Measurements from ENCODE around the gene DSN1.
A peak's percentile ranks its signal among the peaks of the same experiment; 100 is the strongest.

DSN1 gene

DNA sequence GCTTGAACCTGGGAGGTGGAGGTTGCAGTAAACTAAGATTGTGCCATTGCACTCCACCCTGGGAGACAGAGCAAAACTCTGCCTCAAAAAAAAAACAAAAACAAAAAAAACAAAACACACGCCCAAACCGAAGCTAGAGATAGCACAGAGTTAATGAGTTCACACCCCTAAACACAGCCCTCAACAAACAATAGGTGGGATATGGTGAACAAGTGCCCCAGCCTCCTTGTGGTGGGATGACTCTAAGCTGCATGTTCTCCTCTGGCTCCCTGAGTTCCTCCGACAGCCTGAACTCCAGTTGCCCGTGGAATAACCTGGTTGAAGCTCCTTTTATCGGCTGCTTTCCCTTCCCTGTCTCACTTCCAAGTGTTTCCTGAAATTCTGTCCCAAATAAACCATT lies 22.1 kb upstream of the DSN1 start:
- DNase-seq (ENCODE audit: low spot score): no peak

DNA sequence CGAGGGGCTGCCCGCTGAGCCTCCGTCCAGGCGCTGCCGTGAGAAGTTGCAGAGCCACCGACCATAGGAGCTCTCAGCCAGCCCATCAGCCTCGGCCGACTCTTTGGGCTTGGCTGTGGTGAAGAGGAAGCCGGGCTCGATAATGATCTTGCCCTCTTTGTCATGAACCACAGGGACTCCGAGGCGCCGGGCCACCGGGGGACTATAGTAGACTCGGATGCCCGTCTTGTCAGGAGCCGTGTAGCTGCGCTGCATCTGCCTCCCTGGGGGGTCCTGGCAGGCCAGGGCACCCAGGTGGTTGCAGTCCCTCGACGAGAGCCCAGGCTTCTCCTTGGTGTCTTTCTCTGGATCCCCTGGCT lies 20.5 kb upstream of the DSN1 start:
- no peak for DNase-seq (ENCODE audit: low spot score)

DNA sequence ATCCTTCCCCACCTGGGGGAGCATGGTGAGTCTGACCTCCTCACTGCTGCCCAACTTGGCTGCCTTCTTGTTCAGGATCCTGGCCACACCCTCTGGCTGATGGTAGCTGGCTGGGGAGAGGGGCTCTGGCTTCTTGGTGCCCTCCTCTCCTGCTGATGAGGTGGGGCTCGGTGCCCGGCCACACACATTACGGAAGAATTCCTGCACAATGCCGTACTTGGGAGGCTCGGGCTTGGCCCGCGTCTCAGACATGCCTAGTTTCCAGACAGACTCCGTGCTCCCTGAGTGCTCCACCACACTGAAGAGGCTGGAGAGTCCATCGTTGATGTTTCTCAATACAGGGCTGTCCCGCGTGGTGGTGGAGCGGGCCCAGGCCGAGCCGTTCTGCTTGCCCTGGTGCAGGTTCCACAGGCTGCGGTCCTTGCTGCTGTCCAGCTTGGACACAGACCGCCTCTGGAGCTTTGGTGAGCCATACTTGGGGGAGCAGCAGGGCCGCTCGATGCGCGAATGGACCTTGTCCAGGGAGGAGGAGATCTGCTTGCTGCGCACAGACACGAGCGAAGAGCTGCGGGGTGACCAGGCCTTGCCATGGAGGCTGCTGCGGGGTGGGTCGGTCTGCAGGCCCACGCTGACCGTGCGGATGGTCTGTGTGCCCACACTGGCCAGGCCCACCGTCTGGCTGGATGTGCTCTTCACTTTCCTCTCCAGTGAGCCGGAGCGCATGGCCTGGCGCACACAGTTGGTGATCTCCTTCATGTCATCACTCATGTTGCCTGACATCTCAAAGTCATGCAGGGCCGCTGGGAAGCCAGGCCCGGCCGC lies 19.9 kb upstream of the DSN1 start:
- no peak for DNase-seq (ENCODE audit: low spot score)

DNA sequence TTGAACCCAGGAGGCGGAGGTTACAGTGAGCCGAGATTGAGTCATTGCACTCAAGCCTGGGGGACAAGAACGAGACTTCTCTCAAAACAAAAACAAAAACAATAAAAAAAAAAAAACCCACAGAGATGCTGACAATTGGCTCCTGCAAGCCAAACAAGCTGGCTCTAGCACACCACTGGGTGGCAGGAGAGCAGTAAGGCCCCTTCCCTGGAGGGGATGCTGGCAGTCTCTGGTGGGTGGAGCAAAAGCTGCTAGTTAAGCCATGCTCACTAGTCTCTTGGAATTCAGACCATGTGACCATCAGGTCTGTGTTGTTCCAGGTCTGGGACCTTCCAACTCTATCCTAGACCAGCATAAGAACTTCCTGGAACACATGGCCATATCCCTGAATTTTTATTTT lies 18.9 kb upstream of the DSN1 start:
- DNase-seq (ENCODE audit: low spot score): peak; percentile 67

DNA sequence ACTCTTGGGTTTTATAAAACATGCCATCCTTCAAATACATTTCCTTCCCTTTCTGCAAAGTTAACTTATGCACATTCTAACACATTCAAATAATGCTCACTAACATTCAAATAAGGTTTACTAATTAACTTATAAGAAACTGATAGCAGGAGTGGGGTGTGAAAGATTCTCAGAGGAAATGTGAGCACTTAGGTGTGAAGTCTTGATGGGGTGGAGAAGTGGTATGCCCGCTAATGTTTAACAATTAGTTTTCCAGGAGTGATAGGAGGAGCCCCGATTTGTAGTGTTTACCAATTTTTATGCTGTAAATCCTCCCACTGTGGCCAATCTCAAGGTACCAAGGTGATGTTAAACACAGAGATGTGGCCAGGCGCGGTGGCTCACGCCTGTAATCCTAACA lies 18.3 kb upstream of the DSN1 start:
- no peak for DNase-seq (ENCODE audit: low spot score)

DNA sequence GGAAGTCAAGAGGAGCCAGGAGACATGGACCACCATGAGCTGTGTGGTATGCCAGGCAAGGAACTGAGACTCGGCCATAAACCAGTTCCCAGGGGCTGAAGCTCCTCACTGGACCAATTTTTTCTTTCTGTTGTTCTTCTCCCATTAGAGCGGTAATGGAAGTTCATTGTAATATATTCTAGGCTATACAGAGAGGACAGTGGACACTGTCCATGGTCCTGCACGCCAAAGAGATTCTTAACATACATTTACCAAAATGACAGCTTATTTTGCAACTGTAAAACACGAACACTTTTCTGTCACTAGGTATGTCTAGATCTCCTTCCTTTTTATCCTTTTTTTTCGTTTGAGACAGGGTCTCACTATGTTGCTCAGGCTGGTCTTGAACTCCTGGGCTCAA lies 13.1 kb upstream of the DSN1 start:
- DNase-seq (ENCODE audit: low spot score): no peak

DNA sequence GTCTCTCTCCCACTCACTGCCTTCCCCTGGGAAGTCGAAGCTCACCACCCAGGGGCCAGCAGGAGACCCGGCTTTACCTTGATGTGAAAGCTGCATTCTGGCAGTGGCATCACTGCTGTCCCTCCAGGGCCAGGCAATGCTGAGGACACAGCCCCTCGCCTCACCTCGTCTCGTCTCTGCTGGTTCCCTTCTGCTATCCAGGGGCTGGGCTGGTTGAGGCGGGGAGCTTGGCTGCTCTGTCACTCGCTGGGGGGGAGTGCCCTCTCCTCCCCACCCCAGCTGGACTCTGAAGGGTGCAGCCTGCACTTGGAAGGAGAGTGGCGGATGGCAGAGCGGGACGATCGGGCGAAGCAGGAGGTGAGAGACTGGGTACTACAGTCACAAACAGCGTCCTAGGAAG lies 12.7 kb upstream of the DSN1 start:
- DNase-seq (ENCODE audit: low spot score): no peak

DNA sequence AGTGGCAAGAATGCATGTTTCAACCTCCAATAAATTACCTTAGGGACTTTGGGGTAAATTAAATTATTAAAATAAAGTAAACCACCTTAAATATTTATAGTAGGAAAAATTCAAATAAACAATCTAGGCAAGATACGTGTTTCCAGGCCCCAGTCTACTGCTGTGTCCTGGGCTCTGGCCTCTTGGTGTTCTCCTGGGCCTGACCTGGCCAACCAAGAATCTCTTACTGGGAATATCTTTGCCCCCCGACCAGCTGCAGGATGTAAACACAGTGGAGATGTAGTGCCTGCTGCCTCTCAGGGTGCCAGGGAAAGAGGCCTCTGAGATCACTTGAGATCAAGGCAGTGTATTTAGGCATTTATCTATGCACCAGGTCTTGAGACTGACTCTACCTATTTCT lies 11.7 kb upstream of the DSN1 start:
- DNase-seq (ENCODE audit: low spot score): no peak

DNA sequence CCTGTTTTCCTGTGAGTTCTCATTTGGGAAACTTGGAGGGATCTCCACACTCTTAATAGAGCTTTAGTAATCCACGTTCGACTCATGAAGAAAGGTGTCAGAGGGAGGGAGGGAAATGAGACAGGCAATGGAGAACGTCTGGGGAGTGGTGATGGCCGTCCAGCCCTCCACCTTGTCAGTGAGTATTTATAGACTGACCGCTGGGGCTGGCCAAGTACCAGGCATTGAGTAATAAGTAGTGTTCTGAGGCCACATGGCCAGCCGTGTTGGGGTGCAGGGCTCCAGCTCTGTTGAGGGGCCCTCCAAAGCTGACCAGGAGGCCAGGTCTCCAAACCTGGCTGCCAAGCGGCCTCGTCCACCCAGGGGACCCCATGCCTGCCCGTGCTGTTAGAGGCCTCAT lies 11.3 kb upstream of the DSN1 start:
- DNase-seq (ENCODE audit: low spot score): peak; percentile 45

DNA sequence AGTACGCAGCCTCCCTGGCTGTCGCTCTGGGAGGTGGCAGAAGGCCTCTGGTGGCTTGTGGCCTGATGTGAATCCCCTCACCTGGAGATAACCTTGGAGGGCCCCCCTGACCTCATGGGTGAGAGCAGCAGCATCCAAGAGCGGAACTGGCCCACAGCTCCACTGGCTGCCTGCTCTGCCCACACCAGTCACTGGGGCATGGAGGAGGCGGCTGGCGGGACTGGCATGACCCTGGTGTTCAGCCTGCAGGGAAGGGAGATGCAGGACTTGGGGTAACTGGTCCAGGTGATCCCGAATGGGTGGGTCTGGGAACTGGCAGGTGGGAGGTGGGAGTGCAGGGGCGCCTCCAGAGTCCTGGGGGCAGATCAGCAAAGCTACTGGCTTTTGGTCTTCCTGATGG lies 10.6 kb upstream of the DSN1 start:
- no peak for DNase-seq (ENCODE audit: low spot score)

DNA sequence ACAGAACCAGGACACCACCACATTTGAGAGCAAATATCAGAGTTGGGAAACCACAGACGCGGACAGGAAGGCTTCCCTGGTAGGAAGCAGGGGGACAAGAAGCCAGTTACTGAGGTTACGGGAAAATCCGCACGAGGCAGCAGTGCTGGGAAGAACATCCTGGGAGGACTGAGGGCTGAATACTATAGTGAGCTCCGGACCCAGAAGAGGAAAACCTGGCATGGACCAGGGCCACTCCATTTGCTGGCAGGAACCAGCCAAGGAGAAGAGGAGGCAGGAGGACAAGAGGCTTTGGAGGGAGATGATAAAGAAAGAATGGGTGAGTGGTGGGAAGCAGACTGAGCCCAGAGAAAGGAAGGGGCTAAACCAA lies 6.1 kb upstream of the DSN1 start:
- no peak for DNase-seq (ENCODE audit: low spot score)

DNA sequence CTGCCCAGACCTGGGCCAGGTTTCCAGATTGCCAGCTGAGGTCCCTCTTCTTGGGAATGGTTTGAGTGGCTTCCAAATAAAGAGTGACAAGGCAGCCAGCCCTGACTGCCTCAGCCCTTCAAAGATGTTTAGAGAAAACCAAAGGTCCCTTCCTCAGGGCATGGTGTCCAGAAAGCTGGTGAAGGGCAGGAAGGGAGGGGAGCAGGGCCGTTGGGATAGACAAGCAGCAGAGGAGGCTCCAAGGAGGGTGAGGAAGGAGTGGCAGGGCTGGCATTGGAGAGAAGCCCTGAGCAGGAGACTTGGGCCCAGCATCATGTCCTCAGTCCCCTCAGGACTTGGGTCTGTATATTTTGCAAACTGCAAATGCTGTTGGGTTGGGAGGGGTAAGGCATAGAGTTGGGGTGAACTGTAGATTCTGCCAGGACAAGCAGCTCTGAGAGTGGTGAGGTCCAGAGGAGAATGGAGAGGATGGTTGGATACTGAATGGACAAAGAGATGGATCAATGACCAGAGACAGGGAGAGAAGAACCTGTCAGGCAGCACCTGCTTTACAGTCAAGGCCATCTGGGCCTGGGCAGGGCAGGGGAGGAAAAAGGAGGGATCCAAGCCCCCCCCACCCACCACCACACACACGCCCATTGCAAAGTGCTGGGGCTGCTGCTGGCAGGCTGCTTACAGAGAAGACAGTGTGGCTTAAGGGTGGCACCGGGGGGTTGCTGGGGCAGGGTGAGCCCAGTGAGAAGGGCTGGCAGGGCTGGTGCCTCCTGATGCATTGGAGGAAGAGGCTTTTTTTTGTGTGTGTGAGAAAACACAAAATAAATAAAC lies 5.5 kb upstream of the DSN1 start:
- DNase-seq (ENCODE audit: low spot score): no peak

DNA sequence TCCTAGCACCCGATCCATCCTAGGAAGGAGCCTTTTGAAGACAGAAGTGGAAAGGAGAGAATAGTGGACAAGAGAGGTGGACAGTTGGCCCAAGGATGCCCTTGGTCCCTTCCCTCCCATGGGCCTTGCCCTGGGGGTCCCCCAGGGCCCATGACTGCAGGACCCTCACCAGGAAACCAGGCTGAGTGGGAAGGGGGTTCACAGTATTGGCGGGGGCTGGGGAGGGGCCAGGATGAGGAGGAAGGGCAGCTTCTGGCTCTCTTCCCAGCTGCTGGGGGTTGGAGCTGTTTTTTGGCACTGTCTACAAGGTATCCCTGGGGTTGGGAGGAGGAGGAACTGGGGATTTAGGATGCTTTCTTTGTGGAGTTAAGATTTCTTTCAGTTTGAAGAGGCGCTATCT lies 4.0 kb upstream of the DSN1 start:
- DNase-seq (ENCODE audit: low spot score): no peak

DNA sequence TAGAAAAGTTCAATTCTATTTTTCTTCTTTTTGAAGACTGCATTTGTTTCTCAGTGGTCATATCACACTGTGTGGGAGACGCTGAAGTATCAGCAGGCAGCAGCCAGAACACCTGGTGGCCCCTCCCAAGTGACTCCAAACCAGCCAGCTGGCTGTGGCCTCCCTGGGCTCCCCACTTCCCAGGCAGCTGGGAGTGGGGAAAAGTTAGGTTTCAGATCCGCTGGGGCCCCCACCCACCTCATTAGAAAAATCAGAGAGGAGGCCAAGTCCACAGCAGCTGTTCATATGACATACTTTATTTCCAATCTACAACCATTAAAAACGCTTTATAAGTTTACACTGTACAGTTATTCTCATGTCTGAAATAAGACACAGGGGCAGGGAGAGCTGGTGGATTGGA lies 3.6 kb upstream of the DSN1 start:
- DNase-seq (ENCODE audit: low spot score): no peak

DNA sequence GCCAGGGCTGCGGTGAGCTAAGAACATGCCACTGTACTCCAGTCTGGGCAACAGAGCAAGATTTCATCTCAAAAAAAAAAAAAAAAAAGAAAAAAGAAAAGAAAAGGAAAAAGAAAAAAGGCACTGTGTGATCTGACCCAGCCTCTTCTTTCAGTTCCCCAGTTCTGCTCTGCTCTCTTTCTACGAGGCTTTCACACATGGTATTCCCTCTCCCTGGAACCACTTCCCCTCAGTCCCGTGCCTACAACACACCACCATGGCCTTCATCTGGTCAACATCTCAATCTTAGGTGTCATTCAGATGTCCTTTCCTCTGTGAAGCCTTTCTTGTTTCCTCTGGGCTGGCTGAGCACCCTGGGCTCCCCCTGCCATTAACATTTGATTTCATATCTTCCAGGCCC lies 2.3 kb upstream of the DSN1 start:
- no peak for DNase-seq (ENCODE audit: low spot score)

DNA sequence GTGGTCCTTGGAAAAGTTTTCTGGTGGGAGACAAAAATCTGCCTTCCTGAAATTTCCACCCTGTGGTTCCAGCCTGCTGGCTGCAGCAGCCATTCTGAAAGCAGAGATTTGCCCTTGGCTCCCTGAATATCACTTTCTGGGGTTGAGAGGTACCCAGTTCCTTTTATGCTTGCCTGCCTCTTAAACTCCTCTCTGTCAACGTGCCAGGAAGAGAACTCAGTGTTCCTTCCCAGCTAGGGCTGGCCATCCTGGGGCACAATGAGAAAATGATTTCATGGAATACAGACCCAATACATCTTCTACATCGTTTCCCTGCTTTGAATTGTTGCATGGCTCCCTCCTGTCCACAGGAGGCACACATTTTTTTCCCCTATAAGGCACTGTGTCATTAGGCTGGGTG lies 1.6 kb upstream of the DSN1 start:
- DNase-seq (ENCODE audit: low spot score): no peak

DNA sequence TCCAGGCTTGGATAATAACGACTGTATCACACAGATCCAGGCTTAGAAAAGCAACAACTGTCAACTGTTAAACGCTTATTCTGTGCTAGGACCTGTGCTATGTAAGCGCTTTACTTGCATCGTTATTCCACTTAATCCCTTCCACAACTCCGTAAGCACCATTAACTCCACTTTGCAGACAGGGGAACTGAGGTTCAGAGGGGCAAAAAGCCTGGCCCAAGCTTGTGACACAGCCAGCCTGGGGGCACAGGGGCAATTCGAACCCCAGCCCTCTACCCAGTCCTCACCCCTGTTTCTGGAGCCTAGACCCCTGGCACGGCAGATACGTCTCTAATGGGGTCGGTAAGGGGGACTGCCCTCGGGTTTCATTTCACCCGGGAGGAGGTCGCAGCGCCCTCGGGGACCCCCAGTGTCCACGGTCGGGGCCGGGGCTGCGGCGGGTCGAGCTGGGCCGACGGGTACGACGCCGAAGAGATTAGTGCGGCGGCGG lies 411 bp downstream of the DSN1 start:
- no peak for DNase-seq (ENCODE audit: low spot score)

DNA sequence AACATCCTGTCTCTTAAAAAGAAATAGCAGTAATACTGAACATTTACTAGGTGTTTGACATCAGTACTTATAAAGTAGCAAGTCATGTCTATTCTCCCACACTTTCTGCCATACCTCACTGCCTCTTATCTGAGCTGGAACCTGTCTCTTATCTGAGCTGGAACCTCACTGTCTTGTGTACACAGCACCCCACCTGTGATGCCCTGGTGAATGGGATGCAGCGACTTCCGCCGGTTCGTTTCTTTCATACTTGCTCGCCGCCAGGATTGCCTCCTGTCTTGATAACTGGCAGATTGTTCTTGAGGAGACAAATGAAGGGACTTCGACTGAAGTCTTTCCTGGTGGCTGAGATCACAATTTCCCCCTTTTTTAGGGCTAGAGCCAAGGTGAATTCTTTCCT lies 2.9 kb downstream of the DSN1 start:
- DNase-seq (ENCODE audit: low spot score): no peak

DNA sequence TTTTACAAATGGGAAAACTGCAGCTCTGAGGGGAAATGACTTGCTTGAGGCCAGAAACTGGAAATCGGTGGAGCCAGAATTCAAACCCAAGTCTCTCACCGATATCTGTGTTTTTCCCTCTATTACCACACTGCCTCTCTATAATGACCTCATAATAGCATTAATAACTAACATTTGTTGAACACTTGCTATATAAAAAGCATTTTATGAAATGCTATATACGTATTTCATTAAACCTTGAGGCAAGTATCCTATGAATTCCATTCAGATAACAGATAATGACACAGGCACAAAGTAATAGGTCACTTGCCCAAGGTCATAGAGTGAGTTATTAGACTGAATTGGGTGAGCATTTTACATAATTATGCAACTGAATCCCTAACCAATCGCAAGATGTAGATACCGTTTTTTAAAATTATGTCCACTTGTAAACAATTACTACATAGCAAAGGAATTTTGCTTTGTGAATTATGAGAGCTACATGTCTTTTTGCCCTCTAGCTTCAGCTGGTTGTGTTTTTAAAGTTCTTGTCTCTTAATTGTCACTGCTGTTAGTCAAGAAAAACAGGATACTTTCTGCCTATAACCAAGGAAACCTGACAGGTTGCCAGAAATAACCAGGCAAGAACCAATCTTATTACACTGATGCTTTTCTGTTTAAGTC lies 4.7 kb downstream of the DSN1 start:
- DNase-seq (ENCODE audit: low spot score): no peak

DNA sequence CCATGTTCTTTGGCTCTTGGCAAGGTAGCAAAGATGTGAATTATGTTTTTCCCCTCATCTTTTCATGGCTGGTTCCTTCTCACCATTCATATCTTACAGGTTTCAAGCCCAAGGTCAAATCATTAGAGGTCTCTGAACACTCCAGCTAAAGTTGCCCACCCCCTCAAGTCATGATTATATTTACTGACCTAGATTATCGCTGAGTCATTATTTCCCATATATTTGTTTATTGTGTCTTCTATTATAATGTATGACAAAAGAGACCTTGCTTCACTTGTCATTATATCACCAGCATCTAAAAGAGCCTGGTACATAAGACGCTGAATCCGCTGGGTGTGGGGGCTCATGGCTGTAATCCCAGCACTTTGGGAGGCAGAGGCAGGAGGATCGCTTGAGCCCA lies 12.4 kb downstream of the DSN1 start:
- DNase-seq (ENCODE audit: low spot score): no peak

DNA sequence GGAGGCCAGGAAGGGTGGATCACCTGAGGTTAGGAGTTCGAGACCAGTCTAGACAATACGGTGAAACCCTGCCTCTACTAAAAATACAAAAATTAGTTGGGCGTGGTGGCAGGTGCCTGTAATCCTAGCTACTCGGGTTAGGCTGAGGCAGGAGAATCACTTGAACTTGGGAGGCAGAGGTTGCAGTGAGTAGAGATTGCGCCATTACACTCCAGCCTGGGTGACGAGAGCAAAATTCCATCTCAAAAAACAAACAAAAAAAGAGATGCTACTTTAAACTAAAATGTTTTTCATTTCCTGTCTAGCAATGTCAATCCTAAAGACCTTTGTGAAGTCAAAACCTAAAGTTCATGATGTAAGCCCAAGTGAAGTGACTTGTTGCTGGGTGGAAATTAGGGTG lies 12.9 kb downstream of the DSN1 start:
- DNase-seq (ENCODE audit: low spot score): no peak

DNA sequence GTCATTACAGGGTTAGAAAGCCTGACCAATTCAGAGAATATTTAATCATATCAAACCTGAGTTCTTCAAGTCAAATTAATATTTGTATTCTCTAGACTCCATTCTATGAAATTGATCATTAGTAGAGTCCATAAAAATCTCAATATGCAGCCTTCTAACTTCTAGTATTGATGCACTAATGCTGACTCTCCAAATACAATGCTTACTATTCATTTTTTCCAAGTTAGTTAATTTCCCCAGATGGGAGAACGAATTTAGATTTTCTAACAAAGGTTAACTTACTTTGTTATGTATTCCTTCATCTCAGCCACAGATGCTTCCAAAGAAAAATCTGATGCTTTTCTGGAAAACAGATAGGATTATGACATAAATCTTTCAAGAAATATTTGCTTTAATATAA lies 15.3 kb downstream of the DSN1 start:
- no peak for DNase-seq (ENCODE audit: low spot score)

DNA sequence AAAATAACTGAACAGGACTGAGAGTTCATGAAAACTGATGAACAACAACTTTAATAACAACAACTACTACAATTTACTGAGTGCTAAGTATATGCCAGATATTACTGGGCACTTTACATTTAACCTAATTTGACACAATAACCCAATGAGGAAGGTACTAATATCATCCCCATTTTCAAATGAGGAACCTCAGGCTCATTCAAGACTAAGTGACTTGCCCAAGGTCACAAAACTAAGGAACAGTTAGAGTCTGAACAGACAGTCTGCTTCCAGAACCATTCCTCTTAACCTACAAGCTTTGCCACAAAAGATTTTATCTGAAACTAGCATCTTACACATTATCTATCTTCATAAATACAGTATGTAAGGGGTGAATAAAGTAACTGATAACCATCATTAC lies 17.1 kb downstream of the DSN1 start:
- no peak for DNase-seq (ENCODE audit: low spot score)
